IPS-15b (cell line): ENCODE data around the gene COL4A1.

ENCODE experiments used
- H3K27me3 ChIP-seq: one replicate; pipeline ENCODE4 v1.6.1; 2013; ENCODE audit warnings: low read length; ENCODE audit not compliant: control insufficient read depth, insufficient read depth
- H3K36me3 ChIP-seq: one replicate; pipeline ENCODE4 v1.6.1; 2013; ENCODE audit warnings: low read length; ENCODE audit not compliant: control insufficient read depth, insufficient read depth
- H3K4me1 ChIP-seq: one replicate; pipeline ENCODE4 v1.6.1; 2013; ENCODE audit warnings: mild to moderate bottlenecking, low read length; ENCODE audit not compliant: control insufficient read depth, insufficient read depth
- H3K4me3 ChIP-seq: one replicate; pipeline ENCODE4 v1.5.1; 2013; ENCODE audit warnings: low read depth, low read length
- H3K9ac ChIP-seq: one replicate; pipeline ENCODE4 v1.6.1; 2013; ENCODE audit warnings: low read depth, mild to moderate bottlenecking, low read length
- H3K9me3 ChIP-seq: one replicate; pipeline ENCODE4 v1.6.1; 2013; ENCODE audit warnings: mild to moderate bottlenecking, low read length; ENCODE audit not compliant: control insufficient read depth, insufficient read depth

Gene COL4A1

DNA sequence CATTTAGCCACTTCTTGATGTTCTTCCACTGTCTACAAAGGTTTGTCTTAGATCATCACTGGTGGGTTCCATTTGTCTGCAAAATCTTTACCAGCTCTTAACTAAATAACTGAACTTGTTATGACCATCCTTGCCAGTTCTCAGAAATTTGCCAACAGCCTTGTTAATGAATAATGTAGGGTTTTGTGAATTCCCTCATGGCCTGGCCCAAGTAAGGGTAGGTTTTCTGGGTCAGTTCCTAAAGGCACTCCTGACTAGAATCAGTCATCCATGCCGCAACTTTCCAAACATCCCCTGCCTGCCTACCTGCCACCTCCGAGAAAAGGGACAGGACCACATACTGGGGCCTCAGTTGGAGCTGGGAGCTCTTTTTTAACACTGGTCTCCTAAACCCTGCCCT is 4.0 kb downstream of the COL4A1 start:
- H3K9ac ChIP-seq = no peak overlapping the region
- no peak overlapping the region for H3K4me3 ChIP-seq
- peaks cover 19% of the 10 kb centered on the region for H3K27me3 ChIP-seq
- H3K4me1 ChIP-seq = peaks cover 10% of the 10 kb centered on the region
- H3K9me3 ChIP-seq = no peaks in the 10 kb centered on the region
- H3K36me3 ChIP-seq = no peaks in the 10 kb centered on the region

- peaks cover 15% of the 10 kb centered on the region for H3K27me3 ChIP-seq
- no peak overlapping the region for H3K9ac ChIP-seq
- no peaks in the 10 kb centered on the region for H3K36me3 ChIP-seq
- no peak overlapping the region for H3K4me3 ChIP-seq
- H3K9me3 ChIP-seq = no peaks in the 10 kb centered on the region
- peaks cover 10% of the 10 kb centered on the region for H3K4me1 ChIP-seq
Observed at GRCh38 chr13:110301606-110302553, 5.1 kb downstream of the COL4A1 start.

- Histone ChIP-seq H3K9ac (no peak overlapping the region), H3K27me3 (peaks cover 14% of the 10 kb centered on the region), H3K4me3 (no peak overlapping the region), H3K36me3 (no peaks in the 10 kb centered on the region), H3K4me1 (peaks cover 10% of the 10 kb centered on the region), H3K9me3 (no peaks in the 10 kb centered on the region)
Observed at GRCh38 chr13:110301083-110301482, 5.9 kb downstream of the COL4A1 start.

- H3K9me3 ChIP-seq = no peaks in the 10 kb centered on the region
- H3K27me3 ChIP-seq = peaks cover 6% of the 10 kb centered on the region
Observed at GRCh38 chr13:110300090-110300815, 6.7 kb downstream of the COL4A1 start.

DNA sequence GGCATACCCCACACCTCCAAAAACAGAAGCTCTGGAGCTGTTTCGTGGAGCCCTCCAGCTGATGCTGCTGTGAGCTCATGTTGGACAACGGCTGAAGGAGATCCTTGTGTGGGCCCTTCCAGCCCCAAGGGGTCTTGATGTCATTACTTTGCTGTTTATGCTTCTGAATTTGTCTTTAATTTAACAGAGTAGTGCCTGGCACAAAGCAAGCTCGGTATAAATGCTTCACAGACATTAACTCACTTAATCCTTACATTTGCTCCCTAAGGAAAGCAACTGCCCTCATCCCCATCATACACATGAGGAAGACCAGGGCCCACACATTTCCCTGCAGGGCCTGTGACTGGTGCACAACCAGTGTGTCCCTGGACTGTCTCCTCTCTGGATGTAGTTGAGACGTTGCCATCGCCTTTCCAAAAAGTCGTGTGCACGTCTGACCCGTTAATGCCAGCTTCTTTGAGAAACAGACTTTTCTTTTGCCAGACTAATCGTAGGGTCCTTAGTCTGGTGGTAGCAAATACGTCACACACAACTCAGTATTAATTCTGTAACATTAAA is 7.6 kb downstream of the COL4A1 start:
- Histone ChIP-seq H3K4me1 (peaks cover 7% of the 10 kb centered on the region), H3K36me3 (no peaks in the 10 kb centered on the region), H3K9ac (no peak overlapping the region), H3K9me3 (no peaks in the 10 kb centered on the region), H3K27me3 (no peaks in the 10 kb centered on the region), H3K4me3 (no peak overlapping the region)

More at GRCh38 chr13:110300090-110300815, 6.7 kb downstream of the COL4A1 start:
- H3K36me3 ChIP-seq = no peaks in the 10 kb centered on the region
- H3K4me1 ChIP-seq = peaks cover 7% of the 10 kb centered on the region
- H3K4me3 ChIP-seq = no peak overlapping the region
- no peak overlapping the region for H3K9ac ChIP-seq

GRCh38 chr13:110298505-110299282 is 8.3 kb downstream of the COL4A1 start:
- peaks cover 7% of the 10 kb centered on the region for H3K4me1 ChIP-seq
- no peak overlapping the region for H3K9ac ChIP-seq
- H3K36me3 ChIP-seq = no peaks in the 10 kb centered on the region
- H3K9me3 ChIP-seq = no peaks in the 10 kb centered on the region
- no peak overlapping the region for H3K4me3 ChIP-seq
- no peaks in the 10 kb centered on the region for H3K27me3 ChIP-seq

DNA sequence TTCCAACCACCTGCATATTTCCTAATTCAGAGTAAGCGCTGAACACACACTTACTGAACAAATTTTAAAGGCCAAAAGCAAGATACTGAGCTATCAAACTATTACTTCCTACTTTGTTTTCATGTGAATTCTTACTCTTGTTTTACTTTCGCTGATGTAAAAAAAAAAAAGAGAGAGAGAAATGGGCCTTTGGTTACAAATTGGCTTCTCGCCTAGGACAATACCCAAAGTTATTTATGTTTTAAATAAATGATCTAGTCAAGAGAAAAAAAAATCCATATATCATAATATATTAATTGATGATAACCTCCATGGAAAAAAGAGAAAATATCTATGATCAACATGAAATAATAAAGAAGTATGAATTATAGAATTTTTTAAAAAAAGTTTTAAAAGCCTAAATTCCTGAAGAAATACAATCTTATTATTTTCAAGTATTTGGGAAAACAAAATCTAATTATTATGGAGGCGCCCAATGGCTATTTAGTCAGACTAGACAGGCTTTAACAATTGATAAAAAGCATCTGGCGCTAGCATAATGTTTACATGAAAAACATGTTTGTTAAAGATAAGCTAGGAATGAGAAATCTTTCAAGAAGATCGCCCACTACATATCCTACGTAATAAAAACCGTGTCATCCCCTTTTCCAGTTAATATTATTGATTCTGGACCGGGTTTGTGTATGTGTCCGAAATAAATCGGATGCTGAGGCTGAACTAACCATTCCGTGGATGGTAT is 9.0 kb downstream of the COL4A1 start:
- no peaks in the 10 kb centered on the region for H3K27me3 ChIP-seq
- H3K4me3 ChIP-seq = no peak overlapping the region
- no peak overlapping the region for H3K9ac ChIP-seq
- peaks cover 7% of the 10 kb centered on the region for H3K4me1 ChIP-seq
- no peaks in the 10 kb centered on the region for H3K9me3 ChIP-seq
- no peaks in the 10 kb centered on the region for H3K36me3 ChIP-seq

GRCh38 chr13:110297011-110297410 is 9.9 kb downstream of the COL4A1 start:
- no peak overlapping the region for H3K4me3 ChIP-seq
- no peaks in the 10 kb centered on the region for H3K27me3 ChIP-seq
- H3K9me3 ChIP-seq = no peaks in the 10 kb centered on the region
- no peaks in the 10 kb centered on the region for H3K36me3 ChIP-seq
- no peak overlapping the region for H3K9ac ChIP-seq
- peaks cover 7% of the 10 kb centered on the region for H3K4me1 ChIP-seq

- Histone ChIP-seq H3K4me3 (no peak overlapping the region), H3K9me3 (no peaks in the 10 kb centered on the region)
Observed at GRCh38 chr13:110294622-110295021, 12.3 kb downstream of the COL4A1 start.

GRCh38 chr13:110294146-110294545 is 12.8 kb downstream of the COL4A1 start:
- H3K36me3 ChIP-seq = no peaks in the 10 kb centered on the region
- no peaks in the 10 kb centered on the region for H3K27me3 ChIP-seq
- no peak overlapping the region for H3K9ac ChIP-seq
- H3K4me1 ChIP-seq = peaks cover 5% of the 10 kb centered on the region
- no peak overlapping the region for H3K4me3 ChIP-seq
- H3K9me3 ChIP-seq = no peaks in the 10 kb centered on the region

More at GRCh38 chr13:110294622-110295021, 12.3 kb downstream of the COL4A1 start:
- Histone ChIP-seq H3K9ac (no peak overlapping the region), H3K27me3 (no peaks in the 10 kb centered on the region), H3K4me1 (peaks cover 7% of the 10 kb centered on the region), H3K36me3 (no peaks in the 10 kb centered on the region)

GRCh38 chr13:110293649-110294048 is 13.3 kb downstream of the COL4A1 start:
- peaks cover 4% of the 10 kb centered on the region for H3K4me1 ChIP-seq
- H3K9me3 ChIP-seq = no peaks in the 10 kb centered on the region
- no peak overlapping the region for H3K4me3 ChIP-seq
- no peak overlapping the region for H3K9ac ChIP-seq
- no peaks in the 10 kb centered on the region for H3K36me3 ChIP-seq
- H3K27me3 ChIP-seq = no peaks in the 10 kb centered on the region
